Neural progenitor cell (in vitro differentiated cells): ENCODE results near the gene SIAH2.

Experiments
- CTCF ChIP-seq: fragments of 200-600 bp; sonication (generic); IDR thresholded peaks from 2 replicates; pipeline ENCODE4 v1.5.1; 2017; ENCODE audit warnings: antibody characterized with exemption, mild to moderate bottlenecking
- EZH2 ChIP-seq: fragments of 200-600 bp; sonication (generic); IDR thresholded peaks from 2 replicates; pipeline ENCODE4 v1.6.1; 2017; ENCODE audit warnings: antibody characterized with exemption, mild to moderate bottlenecking, moderate library complexity
- EZH2phosphoT487 ChIP-seq: fragments of 200-600 bp; sonication (generic); IDR thresholded peaks from 2 replicates; pipeline ENCODE4 v1.6.1; 2017; ENCODE audit warnings: antibody characterized with exemption

- TF ChIP-seq EZH2phosphoT487 (no peak), CTCF (no peak), EZH2 (no peak)
These were observed 15.9 kb upstream of the SIAH2 start for GRCh38 chr3:150778793-150779401.
